CD4-positive, alpha-beta T cell treated with Interleukin-4 for 4 hours (primary cell): Measurements from ENCODE around the gene RNF138.
"Not testable (repeated sequence)": the region's sequence is repeated elsewhere in the genome, so short reads cannot be mapped to it uniquely, and the experiment has no call there.

Experiments used
- DNase-seq: peaks from one replicate; pipeline ENCODE4 v3.0.0-alpha.2; 2020

RNF138 gene

GRCh38 chr18:32091724-32092421, at the start of gene RNF138:
TSS of gene RNF138 (plus strand) at chr18:32091874. CDS start at chr18:32092777, 903 bp downstream.
- peak; percentile 82 for DNase-seq

- DNase-seq = no peak
Measured at GRCh38 chr18:32042337-32042736, 49.3 kb upstream of the RNF138 start.

GRCh38 chr18:32048507-32049091, 43.1 kb upstream of the RNF138 start:
- peak; percentile 56 for DNase-seq

GRCh38 chr18:32049393-32050171, 42.1 kb upstream of the RNF138 start:
- DNase-seq = peak; percentile 71

- no peak for DNase-seq
Measured at GRCh38 chr18:32056613-32057358, 34.9 kb upstream of the RNF138 start.

GRCh38 chr18:32057624-32058165, 34.0 kb upstream of the RNF138 start:
- DNase-seq = no peak

GRCh38 chr18:32060026-32060425, 31.6 kb upstream of the RNF138 start:
- DNase-seq = no peak

GRCh38 chr18:32067375-32068167, 24.1 kb upstream of the RNF138 start:
- DNase-seq = no peak

GRCh38 chr18:32072321-32072720, 19.4 kb upstream of the RNF138 start:
- peak; percentile 63 for DNase-seq

GRCh38 chr18:32074206-32074605, 17.5 kb upstream of the RNF138 start:
- DNase-seq = no peak

GRCh38 chr18:32078845-32079244, 12.8 kb upstream of the RNF138 start:
- no peak for DNase-seq

GRCh38 chr18:32081881-32082280, 9.8 kb upstream of the RNF138 start:
- no peak for DNase-seq

GRCh38 chr18:32083781-32084180, 7.9 kb upstream of the RNF138 start:
- no peak for DNase-seq

- DNase-seq = no peak
Measured at GRCh38 chr18:32086881-32087280, 4.8 kb upstream of the RNF138 start.

GRCh38 chr18:32090831-32091230, 843 bp upstream of the RNF138 start:
- not testable (repeated sequence) for DNase-seq

- no peak for DNase-seq
Measured at GRCh38 chr18:32091325-32091723, 350 bp upstream of the RNF138 start.

GRCh38 chr18:32092422-32093101, 888 bp downstream of the RNF138 start:
- peak; percentile 98 for DNase-seq

- DNase-seq = peak; percentile 34
Measured at GRCh38 chr18:32093102-32093511, 1.4 kb downstream of the RNF138 start.

GRCh38 chr18:32093523-32093922, 1.8 kb downstream of the RNF138 start:
- peak; percentile 36 for DNase-seq

- DNase-seq = no peak
Measured at GRCh38 chr18:32095192-32095899, 3.7 kb downstream of the RNF138 start.

GRCh38 chr18:32095900-32096229, 4.2 kb downstream of the RNF138 start:
- DNase-seq = no peak
